AG09309 (cell line): ENCODE results near the gene OR2Y1.
"Not testable (repeated sequence)": the region's sequence is repeated elsewhere in the genome, so short reads cannot be mapped to it uniquely, and the experiment has no call there.

Source experiments
- DNase-seq: peaks from one replicate; pipeline ENCODE4 v3.0.0-alpha.2; 2010; ENCODE audit warnings: low read depth
- H3K4me3 ChIP-seq: 2 replicates; pipeline ENCODE4 v1.5.1; 2011; ENCODE audit warnings: mild to moderate bottlenecking, low read depth, low read length, moderate library complexity; ENCODE audit not compliant: control insufficient read depth
- CTCF ChIP-seq: IDR thresholded peaks from 2 replicates; pipeline ENCODE4 v1.5.1; 2011; ENCODE audit warnings: mild to moderate bottlenecking, low read depth, low read length, inconsistent platforms; ENCODE audit not compliant: insufficient read depth, control insufficient read depth; ENCODE audit errors: missing control alignments

OR2Y1 gene

GRCh38 chr5:180775624-180776023 is 35.8 kb upstream of the OR2Y1 start:
- no peak for DNase-seq
- no peak for TF ChIP-seq CTCF
- no peak overlapping the region for H3K4me3 ChIP-seq

- no peak for DNase-seq
- no peak for TF ChIP-seq CTCF
- H3K4me3 ChIP-seq = no peak overlapping the region
Measured at GRCh38 chr5:180771839-180772238, 32.0 kb upstream of the OR2Y1 start.

- no peak overlapping the region for H3K4me3 ChIP-seq
- TF ChIP-seq CTCF = no peak
- DNase-seq = no peak
Measured at GRCh38 chr5:180769821-180770220, 30.0 kb upstream of the OR2Y1 start.

GRCh38 chr5:180755601-180756000 is 15.7 kb upstream of the OR2Y1 start:
- H3K4me3 ChIP-seq = no peak overlapping the region
- TF ChIP-seq CTCF = no peak
- DNase-seq = no peak

- no peak for TF ChIP-seq CTCF
- no peak overlapping the region for H3K4me3 ChIP-seq
- DNase-seq = no peak
Measured at GRCh38 chr5:180744253-180744652, 4.4 kb upstream of the OR2Y1 start.

GRCh38 chr5:180742727-180743126 is 2.9 kb upstream of the OR2Y1 start:
- no peak overlapping the region for H3K4me3 ChIP-seq
- no peak for DNase-seq
- TF ChIP-seq CTCF = no peak

- DNase-seq, H3K4me3 ChIP-seq: not testable (repeated sequence)
Measured at GRCh38 chr5:180740953-180741352, 1.1 kb upstream of the OR2Y1 start.
